ENCODE results near the gene AKAP13.

DNA sequence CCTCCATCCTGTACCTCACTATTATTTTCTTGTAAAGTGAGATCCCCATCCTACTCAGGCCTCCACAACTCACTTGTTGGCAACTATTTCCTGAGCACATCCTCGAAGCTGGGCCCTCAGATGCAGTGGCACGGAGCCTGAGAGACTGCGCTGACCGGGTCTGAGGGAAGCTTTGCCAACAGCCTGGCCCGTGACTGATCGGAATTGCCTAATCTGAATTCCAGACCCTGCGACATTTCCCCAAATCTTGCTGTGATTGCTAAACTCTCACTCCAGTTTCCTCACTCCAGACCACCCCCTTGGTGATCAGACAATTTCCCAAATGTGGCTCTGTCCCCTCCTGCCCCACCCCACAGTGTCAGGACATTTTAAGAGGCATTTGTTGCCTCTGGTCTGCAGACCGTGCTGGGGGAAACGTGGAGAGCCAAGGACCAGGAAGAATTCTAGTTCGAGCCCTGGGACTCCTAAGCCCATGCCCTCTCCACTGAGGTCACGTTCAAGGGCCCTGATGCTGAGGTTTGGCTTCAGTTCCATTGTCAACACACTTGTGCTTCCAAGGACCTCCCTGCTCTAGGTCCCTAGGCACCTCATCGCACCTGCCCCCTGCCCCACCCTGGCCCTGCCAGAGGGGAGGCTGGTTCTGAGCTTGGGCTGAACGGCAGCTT lies 391.5 kb downstream of the AKAP13 start:
- TF ChIP-seq, protein P1, sequence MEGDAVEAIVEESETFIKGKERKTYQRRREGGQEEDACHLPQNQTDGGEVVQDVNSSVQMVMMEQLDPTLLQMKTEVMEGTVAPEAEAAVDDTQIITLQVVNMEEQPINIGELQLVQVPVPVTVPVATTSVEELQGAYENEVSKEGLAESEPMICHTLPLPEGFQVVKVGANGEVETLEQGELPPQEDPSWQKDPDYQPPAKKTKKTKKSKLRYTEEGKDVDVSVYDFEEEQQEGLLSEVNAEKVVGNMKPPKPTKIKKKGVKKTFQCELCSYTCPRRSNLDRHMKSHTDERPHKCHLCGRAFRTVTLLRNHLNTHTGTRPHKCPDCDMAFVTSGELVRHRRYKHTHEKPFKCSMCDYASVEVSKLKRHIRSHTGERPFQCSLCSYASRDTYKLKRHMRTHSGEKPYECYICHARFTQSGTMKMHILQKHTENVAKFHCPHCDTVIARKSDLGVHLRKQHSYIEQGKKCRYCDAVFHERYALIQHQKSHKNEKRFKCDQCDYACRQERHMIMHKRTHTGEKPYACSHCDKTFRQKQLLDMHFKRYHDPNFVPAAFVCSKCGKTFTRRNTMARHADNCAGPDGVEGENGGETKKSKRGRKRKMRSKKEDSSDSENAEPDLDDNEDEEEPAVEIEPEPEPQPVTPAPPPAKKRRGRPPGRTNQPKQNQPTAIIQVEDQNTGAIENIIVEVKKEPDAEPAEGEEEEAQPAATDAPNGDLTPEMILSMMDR (IDR thresholded peaks at IDR 0.05) = no peak
- no peak for TF ChIP-seq ZFX (IDR thresholded peaks at IDR 0.05; ENCODE audit: borderline replicate concordance)

Measured in 22Rv1 (cell line).